ENCODE measurements around the gene TRMT2A.
A peak's percentile ranks its signal among the peaks of the same experiment; 100 is the strongest.
"Not testable (repeated sequence)": the region's sequence is repeated elsewhere in the genome, so short reads cannot be mapped to it uniquely, and the experiment has no call there.

Gene TRMT2A

GRCh38 chr22:20116951-20117632, at the start of gene TRMT2A:
Gene TRMT2A, minus strand, starts transcription at chr22:20117226. Its CDS starts 320 bp downstream, at chr22:20116906.
- TF ChIP-seq CTCF (IDR thresholded peaks at IDR 0.05; ENCODE audit: insufficient read depth, low read length, missing control alignments): peak; percentile 24
- peak; percentile 67 for DNase-seq (ENCODE audit: low read depth, low spot score)
- POLR2A ChIA-PET: interaction anchor here (1.0 to 2.6 kb wide), 2 partner anchors 14 to 16 kb away, joined by 3 to 12 read pairs; partner anchors contain the start of gene ZDHHC8
- peak within 1 kb of the TSS; percentile 97 for H3K4me3 ChIP-seq (ENCODE audit: low read depth, low read length)
- CTCF ChIA-PET: interaction anchor here (3.6 kb wide), 1 partner anchor 13 kb away, joined by 27 read pairs; no protein-coding TSS in a partner anchor

DNA sequence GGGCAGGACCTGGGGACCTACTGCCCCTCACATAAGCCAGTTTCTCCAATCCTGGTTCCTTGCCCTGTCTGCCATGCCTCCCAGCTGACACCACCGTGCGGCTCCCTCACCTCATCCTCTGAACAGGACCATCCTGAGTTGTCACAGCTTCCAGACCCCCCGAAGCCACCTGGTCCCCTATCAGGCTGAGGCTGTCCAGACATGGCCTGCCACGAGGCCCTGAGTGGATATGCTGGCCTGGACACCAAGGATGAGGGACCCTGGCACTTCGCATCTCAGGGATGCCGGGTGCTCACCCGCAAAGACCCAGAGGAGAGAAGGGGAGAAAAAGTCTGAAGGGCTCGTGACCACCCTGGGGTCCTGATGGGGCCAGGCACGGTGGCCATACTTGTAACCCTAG, 49.7 kb upstream of the TRMT2A start:
- TF ChIP-seq CTCF (IDR thresholded peaks at IDR 0.05; ENCODE audit: insufficient read depth, low read length, missing control alignments): no peak
- ChIA-PET CTCF (interaction anchor here (1.5 to 1.9 kb wide), 3 partner anchors 9 to 118 kb away, joined by 5 to 7 read pairs (median 5); no protein-coding TSS in a partner anchor), POLR2A (no interaction called here)
- no peak for DNase-seq (ENCODE audit: low read depth, low spot score)
- H3K4me3 ChIP-seq (ENCODE audit: low read depth, low read length): no peak overlapping the region

GRCh38 chr22:20165913-20166312, 48.9 kb upstream of the TRMT2A start:
- DNase-seq (ENCODE audit: low read depth, low spot score): no peak
- TF ChIP-seq CTCF (IDR thresholded peaks at IDR 0.05; ENCODE audit: insufficient read depth, low read length, missing control alignments): no peak
- ChIA-PET POLR2A (no interaction called here), CTCF (interaction anchor here (1.5 to 1.9 kb wide), 2 partner anchors 10 to 119 kb away, joined by 5 read pairs; no protein-coding TSS in a partner anchor)
- no peak overlapping the region for H3K4me3 ChIP-seq (ENCODE audit: low read depth, low read length)

DNA sequence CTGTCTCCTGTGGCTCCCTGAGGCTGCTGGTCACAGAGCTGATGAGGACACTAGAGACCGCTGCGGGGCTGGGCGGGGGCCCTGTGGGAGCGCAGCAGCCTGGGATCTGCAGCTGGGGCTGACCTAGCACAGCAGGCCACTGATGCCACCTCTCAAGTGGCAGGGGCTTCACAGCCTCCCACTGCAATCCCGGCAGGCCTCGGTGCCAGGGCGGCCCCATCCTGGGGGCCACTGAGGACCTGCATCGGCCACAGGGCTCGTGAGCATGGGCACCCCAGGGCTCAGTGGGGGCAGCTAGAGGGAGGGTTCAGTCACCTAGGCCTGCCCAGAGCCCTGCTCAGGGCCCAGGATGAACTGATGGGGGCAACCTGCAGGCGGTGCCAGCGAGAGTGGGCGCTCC, 48.4 kb upstream of the TRMT2A start:
- ChIA-PET POLR2A (no interaction called here), CTCF (interaction anchor here (1.9 kb wide), 1 partner anchor 119 kb away, joined by 5 read pairs; no protein-coding TSS in a partner anchor)
- H3K4me3 ChIP-seq (ENCODE audit: low read depth, low read length): no peak overlapping the region
- TF ChIP-seq CTCF (IDR thresholded peaks at IDR 0.05; ENCODE audit: insufficient read depth, low read length, missing control alignments): no peak
- DNase-seq (ENCODE audit: low read depth, low spot score): no peak

DNA sequence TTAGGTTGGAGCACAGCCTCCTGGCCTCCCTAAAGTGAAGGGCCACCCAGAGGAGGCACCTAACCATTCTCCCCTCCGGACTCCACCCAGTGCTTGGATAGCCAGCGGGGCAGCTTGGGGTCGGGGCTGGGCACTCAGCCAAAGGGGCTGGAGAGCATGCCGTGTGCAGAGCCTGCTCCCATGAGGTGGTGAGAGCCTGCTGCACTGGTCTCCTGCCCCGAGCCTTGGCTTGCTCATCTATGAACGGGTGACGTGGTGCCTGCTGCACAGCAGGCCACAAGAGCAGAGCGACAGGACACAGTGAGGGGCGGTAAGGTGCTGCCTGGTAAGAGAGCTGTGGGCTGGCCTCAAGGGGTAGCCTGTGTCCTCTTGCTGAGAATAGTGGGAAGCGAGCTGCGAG, 47.8 kb upstream of the TRMT2A start:
- no peak for DNase-seq (ENCODE audit: low read depth, low spot score)
- TF ChIP-seq CTCF (IDR thresholded peaks at IDR 0.05; ENCODE audit: insufficient read depth, low read length, missing control alignments): no peak
- ChIA-PET POLR2A (no interaction called here), CTCF (no interaction called here)
- H3K4me3 ChIP-seq (ENCODE audit: low read depth, low read length): no peak overlapping the region

DNA sequence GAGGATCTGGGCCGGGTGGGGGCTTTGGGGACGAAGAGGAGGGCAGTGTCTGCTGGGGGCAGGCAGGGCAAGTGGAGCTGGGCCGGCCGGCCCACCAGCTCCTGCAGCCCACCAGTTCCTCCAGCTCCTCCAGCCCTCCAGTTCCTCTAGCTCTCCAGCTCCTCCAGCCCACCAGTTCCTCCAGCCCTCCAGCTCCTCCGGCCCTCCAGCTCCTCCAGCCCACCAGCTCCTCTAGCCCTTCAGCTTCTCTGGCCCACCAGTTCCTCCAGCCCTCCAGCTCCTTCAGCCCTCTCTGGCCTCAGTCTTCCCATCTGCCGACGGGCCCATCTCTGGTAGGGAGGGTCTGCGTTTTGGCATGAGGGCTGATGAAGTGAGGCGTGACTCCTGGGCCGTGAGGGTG, 43.0 kb upstream of the TRMT2A start:
- ChIA-PET POLR2A (no interaction called here), CTCF (interaction anchor here (0.8 to 2.8 kb wide), 6 partner anchors 15 to 157 kb away, joined by 3 to 30 read pairs (median 4); no protein-coding TSS in a partner anchor)

DNA sequence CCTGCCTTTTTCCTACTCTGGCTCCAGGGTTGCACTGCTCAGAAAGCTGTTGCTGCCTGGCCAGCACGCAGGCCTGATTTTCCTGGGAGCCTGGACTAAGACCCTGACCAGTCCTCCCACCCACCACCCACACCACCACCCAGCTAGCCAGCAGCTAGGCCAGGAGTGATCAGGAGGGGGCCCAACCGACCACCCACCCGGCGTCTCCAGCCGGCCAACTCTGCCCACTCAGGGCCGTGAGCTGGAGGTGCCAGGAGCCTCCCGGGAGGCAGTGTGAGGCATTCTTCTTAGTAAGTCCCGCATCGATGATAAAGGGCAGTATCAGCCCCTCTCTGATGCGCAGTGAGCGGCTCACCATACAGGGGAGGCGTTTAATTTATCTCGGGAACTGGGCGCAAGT, 42.5 kb upstream of the TRMT2A start:
- CTCF ChIA-PET: interaction anchor here (0.7 to 2.8 kb wide), 7 partner anchors 16 to 157 kb away, joined by 3 to 30 read pairs (median 3); no protein-coding TSS in a partner anchor
- DNase-seq (ENCODE audit: low read depth, low spot score); H3K4me3 ChIP-seq (ENCODE audit: low read depth, low read length); POLR2A ChIA-PET: not testable (repeated sequence)

More for the DNA sequence above, 43.0 kb upstream of the TRMT2A start:
- H3K4me3 ChIP-seq (ENCODE audit: low read depth, low read length): no peak overlapping the region
- no peak for TF ChIP-seq CTCF (IDR thresholded peaks at IDR 0.05; ENCODE audit: insufficient read depth, low read length, missing control alignments)
- DNase-seq (ENCODE audit: low read depth, low spot score): no peak

Data from AG04449 (cell line).